ENCODE results near the gene DOCK1.

DNA sequence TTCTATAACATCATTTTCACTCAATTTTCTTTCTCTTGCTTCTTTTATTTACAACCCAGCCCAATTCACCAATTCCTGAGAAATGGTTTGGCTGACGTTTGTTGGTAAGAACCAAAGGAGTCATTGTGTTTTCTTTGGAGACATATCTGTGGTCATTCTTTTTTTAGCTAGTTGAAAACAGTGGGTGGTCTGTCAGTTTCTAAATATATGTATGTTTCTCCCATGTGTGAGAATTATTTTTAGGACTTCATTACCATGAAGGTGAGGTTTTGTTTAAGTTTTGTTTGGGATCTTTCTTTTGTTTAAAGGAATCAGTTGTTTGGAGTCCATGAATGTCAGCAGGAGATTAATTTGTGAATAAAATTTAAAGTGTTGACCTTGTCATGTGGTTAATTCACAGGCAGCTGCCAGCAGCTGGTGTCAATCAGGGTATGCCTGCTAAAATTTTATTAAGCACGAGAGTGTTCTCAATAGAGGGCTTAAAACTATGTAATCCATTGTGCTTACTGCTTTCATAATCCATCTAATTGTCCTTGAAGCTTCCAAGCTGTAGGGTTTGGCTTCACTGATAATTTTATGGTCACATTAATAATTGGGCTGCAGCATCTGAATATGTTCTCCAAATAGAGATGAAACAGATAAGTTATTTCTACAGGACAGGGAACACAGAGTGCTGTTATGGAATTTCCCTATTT lies 252.4 kb downstream of the DOCK1 start:
- TF ChIP-seq, protein P1, sequence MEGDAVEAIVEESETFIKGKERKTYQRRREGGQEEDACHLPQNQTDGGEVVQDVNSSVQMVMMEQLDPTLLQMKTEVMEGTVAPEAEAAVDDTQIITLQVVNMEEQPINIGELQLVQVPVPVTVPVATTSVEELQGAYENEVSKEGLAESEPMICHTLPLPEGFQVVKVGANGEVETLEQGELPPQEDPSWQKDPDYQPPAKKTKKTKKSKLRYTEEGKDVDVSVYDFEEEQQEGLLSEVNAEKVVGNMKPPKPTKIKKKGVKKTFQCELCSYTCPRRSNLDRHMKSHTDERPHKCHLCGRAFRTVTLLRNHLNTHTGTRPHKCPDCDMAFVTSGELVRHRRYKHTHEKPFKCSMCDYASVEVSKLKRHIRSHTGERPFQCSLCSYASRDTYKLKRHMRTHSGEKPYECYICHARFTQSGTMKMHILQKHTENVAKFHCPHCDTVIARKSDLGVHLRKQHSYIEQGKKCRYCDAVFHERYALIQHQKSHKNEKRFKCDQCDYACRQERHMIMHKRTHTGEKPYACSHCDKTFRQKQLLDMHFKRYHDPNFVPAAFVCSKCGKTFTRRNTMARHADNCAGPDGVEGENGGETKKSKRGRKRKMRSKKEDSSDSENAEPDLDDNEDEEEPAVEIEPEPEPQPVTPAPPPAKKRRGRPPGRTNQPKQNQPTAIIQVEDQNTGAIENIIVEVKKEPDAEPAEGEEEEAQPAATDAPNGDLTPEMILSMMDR (IDR thresholded peaks at IDR 0.05) = no peak
- TF ChIP-seq ZFX (IDR thresholded peaks at IDR 0.05; ENCODE audit: borderline replicate concordance) = no peak

All from 22Rv1 (cell line).